Esophagus squamous epithelium (tissue), 4 donors: ENCODE measurements around the gene HMGCLL1.

Experiments
- CTCF ChIP-seq, 6 experiments: fragments of 450-650 bp in 4 of 6; fragments of 200-600 bp in 2 of 6; sonication (generic) in 2 of 6; IDR thresholded peaks; one replicate each; pipeline ENCODE4 v1.5.1; 2016 to 2019; ENCODE audit warnings: antibody characterized with exemption in 6 of 6, mild to moderate bottlenecking in 4 of 6, moderate library complexity in 4 of 6
- POLR2A ChIP-seq, 4 donors: fragments of 450-650 bp; IDR thresholded peaks; one replicate each; pipeline ENCODE4 v1.6.1; 2017; ENCODE audit warnings: antibody characterized with exemption in 4 of 4, mild to moderate bottlenecking in 4 of 4, moderate library complexity in 3 of 4

- TF ChIP-seq CTCF (IDR thresholded peaks at IDR 0.05), result no peak
- TF ChIP-seq POLR2A (IDR thresholded peaks at IDR 0.05), result no peak
Observed at GRCh38 chr6:55443238-55444134, 135.5 kb downstream of the HMGCLL1 start.
